Stimulated activated naive B cell treated with anti-CD40 and anti-IgM and Interleukin-4, amounts not matched to agents 10 μg/mL and 1 μg/mL and 100 μg/mL, for 72 hours (primary cell): Measurements from ENCODE around the gene STK39.

ENCODE experiments used
- ATAC-seq, 2 donors: fragments of 150-1000 bp; cut with Tn5 transposase; replicated peaks; 2 replicates each; pipeline ENCODE4 v1.10.0; 2021; ENCODE audit warnings: moderate library complexity in 1 of 2
- DNase-seq: peaks from one replicate; pipeline ENCODE4 v3.0.0; 2021
- H3K27ac Mint-ChIP-seq: one replicate; pipeline ENCODE4 v1.8.0; 2022; ENCODE audit warnings: mild to moderate bottlenecking, mixed read lengths
- H3K27me3 Mint-ChIP-seq, 2 donors: one replicate each; pipeline ENCODE4 v1.8.0; 2022; ENCODE audit warnings: mixed read lengths in 2 of 2
- H3K36me3 Mint-ChIP-seq, 2 donors: one replicate each; pipeline ENCODE4 v1.8.0; 2022; ENCODE audit warnings: mixed read lengths in 2 of 2, mild to moderate bottlenecking in 1 of 2
- H3K4me1 Mint-ChIP-seq, 2 donors: one replicate each; pipeline ENCODE4 v1.8.0; 2022; ENCODE audit warnings: mixed read lengths in 2 of 2, mild to moderate bottlenecking in 1 of 2
- H3K4me3 Mint-ChIP-seq, 2 donors: one replicate each; pipeline ENCODE4 v1.8.0; 2022; ENCODE audit warnings: mild to moderate bottlenecking in 2 of 2, mixed read lengths in 2 of 2, moderate library complexity in 1 of 2
- H3K9me3 Mint-ChIP-seq, 2 donors: one replicate each; pipeline ENCODE4 v1.8.0; 2022; ENCODE audit warnings: mixed read lengths in 2 of 2, mild to moderate bottlenecking in 1 of 2

Gene STK39

GRCh38 chr2:168179592-168179991 is 67.8 kb downstream of the STK39 start:
- no peak for DNase-seq
- Mint-ChIP-seq H3K9me3 (no peaks in the 10 kb centered on the region), H3K4me1 (peaks cover 15 to 27% of the 10 kb centered on the region in 2 donors), H3K4me3 (no peak overlapping the region), H3K27ac (no peak overlapping the region), H3K36me3 (peaks cover 5 to 12% of the 10 kb centered on the region in 2 donors), H3K27me3 (no peaks in the 10 kb centered on the region)
- ATAC-seq: no peak

GRCh38 chr2:168178520-168179324 is 68.7 kb downstream of the STK39 start:
- no peaks in the 10 kb centered on the region for H3K9me3 Mint-ChIP-seq
- H3K4me3 Mint-ChIP-seq: no peak overlapping the region
- no peaks in the 10 kb centered on the region for H3K27me3 Mint-ChIP-seq
- H3K36me3 Mint-ChIP-seq: peaks cover 5 to 12% of the 10 kb centered on the region in 2 donors
- peaks cover 16 to 35% of the 10 kb centered on the region in 2 donors for H3K4me1 Mint-ChIP-seq
- DNase-seq (no peak), ATAC-seq (no peak)
- H3K27ac Mint-ChIP-seq: no peak overlapping the region

- Mint-ChIP-seq H3K9me3 (no peaks in the 10 kb centered on the region), H3K27ac (peak overlapping the region; percentile 26), H3K4me1 (peaks cover 16 to 35% of the 10 kb centered on the region in 2 donors), H3K36me3 (peaks cover 5 to 14% of the 10 kb centered on the region in 2 donors), H3K4me3 (peak overlapping the region in 1 of 2 donors; percentile 43), H3K27me3 (no peaks in the 10 kb centered on the region)
- DNase-seq (no peak), ATAC-seq (no peak)
Measured at GRCh38 chr2:168176402-168176801, 71.0 kb downstream of the STK39 start.

- H3K4me3 Mint-ChIP-seq: no peak overlapping the region
- ATAC-seq (no peak), DNase-seq (no peak)
- H3K27me3 Mint-ChIP-seq: no peaks in the 10 kb centered on the region
- no peak overlapping the region for H3K27ac Mint-ChIP-seq
- H3K9me3 Mint-ChIP-seq: no peaks in the 10 kb centered on the region
- H3K4me1 Mint-ChIP-seq: peaks cover 20 to 43% of the 10 kb centered on the region in 2 donors
- peaks cover 5 to 16% of the 10 kb centered on the region in 2 donors for H3K36me3 Mint-ChIP-seq
Measured at GRCh38 chr2:168175469-168175868, 71.9 kb downstream of the STK39 start.

- no peaks in the 10 kb centered on the region for H3K27me3 Mint-ChIP-seq
- H3K4me3 Mint-ChIP-seq: peak overlapping the region; percentile 66 to 74
- H3K9me3 Mint-ChIP-seq: no peaks in the 10 kb centered on the region
- peaks cover 22 to 48% of the 10 kb centered on the region in 2 donors for H3K4me1 Mint-ChIP-seq
- H3K36me3 Mint-ChIP-seq: peaks cover 3 to 19% of the 10 kb centered on the region in 2 donors
- H3K27ac Mint-ChIP-seq: peak overlapping the region; percentile 44
- ATAC-seq (peak; percentile 83 to 92), DNase-seq (no peak)
Measured at GRCh38 chr2:168174756-168175155, 72.6 kb downstream of the STK39 start.

GRCh38 chr2:168172071-168172470 is 75.3 kb downstream of the STK39 start:
- ATAC-seq (no peak), DNase-seq (no peak)
- Mint-ChIP-seq H3K4me3 (no peak overlapping the region), H3K4me1 (peaks cover 31 to 61% of the 10 kb centered on the region in 2 donors), H3K9me3 (no peaks in the 10 kb centered on the region), H3K27me3 (no peaks in the 10 kb centered on the region), H3K36me3 (peaks cover under 1 to 14% of the 10 kb centered on the region in 2 donors), H3K27ac (no peak overlapping the region)

GRCh38 chr2:168171059-168171762 is 76.2 kb downstream of the STK39 start:
- DNase-seq (no peak), ATAC-seq (no peak)
- peaks cover 35 to 62% of the 10 kb centered on the region in 2 donors for H3K4me1 Mint-ChIP-seq
- H3K27me3 Mint-ChIP-seq: no peaks in the 10 kb centered on the region
- H3K9me3 Mint-ChIP-seq: no peaks in the 10 kb centered on the region
- no peak overlapping the region for H3K4me3 Mint-ChIP-seq
- H3K36me3 Mint-ChIP-seq: peaks cover 7 to 20% of the 10 kb centered on the region in 2 donors
- H3K27ac Mint-ChIP-seq: no peak overlapping the region

- Mint-ChIP-seq H3K9me3 (no peaks in the 10 kb centered on the region), H3K27me3 (no peaks in the 10 kb centered on the region), H3K4me3 (no peak overlapping the region), H3K36me3 (peaks cover 7 to 16% of the 10 kb centered on the region in 2 donors), H3K4me1 (peaks cover 40 to 68% of the 10 kb centered on the region in 2 donors), H3K27ac (no peak overlapping the region)
- no peak for DNase-seq
- peak in 1 of 2 donors; percentile 49 for ATAC-seq
Measured at GRCh38 chr2:168169097-168169745, 78.2 kb downstream of the STK39 start.

- DNase-seq (no peak), ATAC-seq (peak in 1 of 2 donors; percentile 6)
- no peak overlapping the region for H3K27ac Mint-ChIP-seq
- H3K4me1 Mint-ChIP-seq: peaks cover 42 to 68% of the 10 kb centered on the region in 2 donors
- H3K9me3 Mint-ChIP-seq: no peaks in the 10 kb centered on the region
- peak overlapping the region in 1 of 2 donors; percentile 1 for H3K4me3 Mint-ChIP-seq
- peaks cover 14 to 22% of the 10 kb centered on the region in 2 donors for H3K36me3 Mint-ChIP-seq
- H3K27me3 Mint-ChIP-seq: no peaks in the 10 kb centered on the region
Measured at GRCh38 chr2:168167511-168168263, 79.7 kb downstream of the STK39 start.

- no peaks in the 10 kb centered on the region for H3K9me3 Mint-ChIP-seq
- H3K27ac Mint-ChIP-seq: peak overlapping the region; percentile 1
- ATAC-seq (peak; percentile 72), DNase-seq (peak; percentile 27)
- peak overlapping the region in 1 of 2 donors; percentile 1 for H3K4me3 Mint-ChIP-seq
- H3K4me1 Mint-ChIP-seq: peaks cover 42 to 68% of the 10 kb centered on the region in 2 donors
- H3K27me3 Mint-ChIP-seq: no peaks in the 10 kb centered on the region
- H3K36me3 Mint-ChIP-seq: peaks cover 14 to 22% of the 10 kb centered on the region in 2 donors
Measured at GRCh38 chr2:168166902-168167510, 80.4 kb downstream of the STK39 start.

- Mint-ChIP-seq H3K27me3 (no peaks in the 10 kb centered on the region), H3K4me1 (peaks cover 42 to 68% of the 10 kb centered on the region in 2 donors), H3K27ac (peak overlapping the region; percentile 80), H3K9me3 (no peaks in the 10 kb centered on the region), H3K36me3 (peaks cover 14 to 22% of the 10 kb centered on the region in 2 donors), H3K4me3 (peak overlapping the region; percentile 22 to 64)
- DNase-seq (no peak), ATAC-seq (no peak)
Measured at GRCh38 chr2:168165985-168166901, 81.2 kb downstream of the STK39 start.

GRCh38 chr2:168165397-168165796 is 82.0 kb downstream of the STK39 start:
- Mint-ChIP-seq H3K27me3 (no peaks in the 10 kb centered on the region), H3K4me1 (peaks cover 38 to 59% of the 10 kb centered on the region in 2 donors), H3K36me3 (peaks cover 14 to 20% of the 10 kb centered on the region in 2 donors), H3K27ac (peak overlapping the region; percentile 80), H3K9me3 (no peaks in the 10 kb centered on the region), H3K4me3 (peak overlapping the region; percentile 22 to 64)
- peak; percentile 83 to 86 for ATAC-seq
- peak; percentile 39 for DNase-seq
